ENCODE measurements around the gene SLC13A3.
"Not testable (repeated sequence)": the region's sequence is repeated elsewhere in the genome, so short reads cannot be mapped to it uniquely, and the experiment has no call there.

SLC13A3 gene

GRCh38 chr20:46681032-46681854 lies 30.0 kb upstream of the SLC13A3 start:
- no peak for DNase-seq (ENCODE audit: low read depth)

- no peak for DNase-seq (ENCODE audit: low read depth)
Observed at GRCh38 chr20:46680684-46681031, 29.4 kb upstream of the SLC13A3 start.

GRCh38 chr20:46678516-46678915 lies 27.3 kb upstream of the SLC13A3 start:
- DNase-seq (ENCODE audit: low read depth): no peak

- no peak for DNase-seq (ENCODE audit: low read depth)
Observed at GRCh38 chr20:46677608-46678007, 26.3 kb upstream of the SLC13A3 start.

- not testable (repeated sequence) for DNase-seq (ENCODE audit: low read depth)
Observed at GRCh38 chr20:46676649-46677316, 25.5 kb upstream of the SLC13A3 start.

GRCh38 chr20:46674253-46675083 lies 23.2 kb upstream of the SLC13A3 start:
- DNase-seq (ENCODE audit: low read depth): no peak

- DNase-seq (ENCODE audit: low read depth): no peak
Observed at GRCh38 chr20:46673394-46674252, 22.4 kb upstream of the SLC13A3 start.

GRCh38 chr20:46672543-46673148 lies 21.4 kb upstream of the SLC13A3 start:
- no peak for DNase-seq (ENCODE audit: low read depth)

- DNase-seq (ENCODE audit: low read depth): no peak
Observed at GRCh38 chr20:46671866-46672542, 20.7 kb upstream of the SLC13A3 start.

- DNase-seq (ENCODE audit: low read depth): no peak
Observed at GRCh38 chr20:46670585-46671584, 19.6 kb upstream of the SLC13A3 start.

- DNase-seq (ENCODE audit: low read depth): no peak
Observed at GRCh38 chr20:46670228-46670584, 18.9 kb upstream of the SLC13A3 start.

- no peak for DNase-seq (ENCODE audit: low read depth)
Observed at GRCh38 chr20:46666818-46667515, 15.7 kb upstream of the SLC13A3 start.

GRCh38 chr20:46666306-46666705 lies 15.0 kb upstream of the SLC13A3 start:
- no peak for DNase-seq (ENCODE audit: low read depth)

- DNase-seq (ENCODE audit: low read depth): no peak
Observed at GRCh38 chr20:46665602-46666001, 14.3 kb upstream of the SLC13A3 start.

- no peak for DNase-seq (ENCODE audit: low read depth)
Observed at GRCh38 chr20:46663531-46663930, 12.3 kb upstream of the SLC13A3 start.

- DNase-seq (ENCODE audit: low read depth): no peak
Observed at GRCh38 chr20:46661659-46662058, 10.4 kb upstream of the SLC13A3 start.

- no peak for DNase-seq (ENCODE audit: low read depth)
Observed at GRCh38 chr20:46660487-46660886, 9.2 kb upstream of the SLC13A3 start.

GRCh38 chr20:46657618-46658017 lies 6.4 kb upstream of the SLC13A3 start:
- no peak for DNase-seq (ENCODE audit: low read depth)

GRCh38 chr20:46657137-46657536 lies 5.9 kb upstream of the SLC13A3 start:
- DNase-seq (ENCODE audit: low read depth): no peak

Data from GM04503 (cell line).